ENCODE measurements around the gene MMP28.

MMP28 gene

GRCh38 chr17:35729405-35729833 is 66.0 kb downstream of the MMP28 start:
- Histone ChIP-seq H2BK5ac (ENCODE audit: low read length) (no peak overlapping the region), H2BK15ac (ENCODE audit: low read length) (no peak overlapping the region), H3K27ac (replicated peaks; ENCODE audit: low read length) (no peak overlapping the region), H2AFZ (ENCODE audit: low read length) (no peak overlapping the region), H3K4me2 (ENCODE audit: insufficient read depth, low read length, poor library complexity, severe bottlenecking) (no peak overlapping the region), H2BK12ac (ENCODE audit: low read length) (no peak overlapping the region), H3K4me1 (ENCODE audit: control insufficient read depth in 2 of 2, insufficient read depth in 1 of 2, low read depth in 1 of 2, low read length in 2 of 2) (peaks cover 13 to 18% of the 10 kb centered on the region in 2 donors), H3K79me1 (ENCODE audit: low read depth, low read length) (no peaks in the 10 kb centered on the region), H3K36me3 (replicated peaks in 1 of 2; ENCODE audit: control insufficient read depth in 2 of 2, insufficient read depth in 2 of 2, low read length in 2 of 2) (peaks cover 2 to 29% of the 10 kb centered on the region in 2 donors), H3K27me3 (ENCODE audit: control insufficient read depth in 3 of 3, insufficient read depth in 3 of 3, low read depth in 1 of 3, low read length in 3 of 3) (no peaks in the 10 kb centered on the region), H3K18ac (ENCODE audit: low read length) (no peak overlapping the region), H2BK120ac (ENCODE audit: low read depth, low read length) (no peak overlapping the region), H3K23ac (ENCODE audit: low read depth, low read length, poor library complexity) (no peak overlapping the region), H3K9ac (ENCODE audit: low read depth, low read length, poor library complexity) (no peak overlapping the region), H3K4me3 (ENCODE audit: low read length in 2 of 2) (no peak overlapping the region), H3K4ac (ENCODE audit: low read length) (no peak overlapping the region), H3K14ac (ENCODE audit: low read length) (no peak overlapping the region), H4K8ac (ENCODE audit: low read depth, low read length) (no peak overlapping the region), H2AK5ac (ENCODE audit: low read depth, low read length) (no peak overlapping the region), H3K9me3 (replicated peaks in 1 of 2; ENCODE audit: control insufficient read depth in 2 of 2, insufficient read depth in 1 of 2, low read depth in 1 of 2, low read length in 2 of 2) (no peaks in the 10 kb centered on the region), H4K91ac (ENCODE audit: low read depth, low read length, poor library complexity) (no peak overlapping the region)
- WGBS, 2 donors (ENCODE audit: extremely low coverage in 2 of 2, insufficient read length in 2 of 2, insufficient replicate concordance in 1 of 2) = no CpG with 5 or more reads among the region's 4 CpGs
- DNase-seq (ENCODE audit: low spot score) = no peak

DNA sequence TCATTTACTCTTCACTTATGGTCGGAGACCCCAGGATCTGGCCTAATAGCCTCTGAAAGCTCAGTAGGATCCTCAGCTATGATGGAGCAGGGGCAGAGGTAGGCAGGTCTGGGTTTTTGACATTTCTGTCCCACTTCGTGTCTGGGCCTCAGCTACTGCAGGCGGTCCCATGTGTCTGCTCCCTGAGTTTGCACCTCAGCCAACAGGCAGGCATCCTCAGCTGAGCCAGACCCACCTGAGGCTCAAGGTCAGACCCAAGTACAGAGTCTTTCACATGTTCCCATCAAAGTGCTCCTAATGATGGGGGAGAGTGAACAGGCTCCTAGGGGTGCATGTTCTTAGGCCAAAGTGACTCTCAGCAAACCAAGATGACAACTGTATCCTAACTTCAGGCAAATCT is 66.9 kb downstream of the MMP28 start:
- H3K18ac ChIP-seq (ENCODE audit: low read length) = no peak overlapping the region
- no peak overlapping the region for H2BK12ac ChIP-seq (ENCODE audit: low read length)
- no peak overlapping the region for H3K9ac ChIP-seq (ENCODE audit: low read depth, low read length, poor library complexity)
- H3K36me3 ChIP-seq (replicated peaks in 1 of 2; ENCODE audit: control insufficient read depth in 2 of 2, insufficient read depth in 2 of 2, low read length in 2 of 2) = peaks cover 8 to 37% of the 10 kb centered on the region in 2 donors
- no peak overlapping the region for H2BK5ac ChIP-seq (ENCODE audit: low read length)
- no peak overlapping the region for H3K23ac ChIP-seq (ENCODE audit: low read depth, low read length, poor library complexity)
- H2AK5ac ChIP-seq (ENCODE audit: low read depth, low read length) = no peak overlapping the region
- H2BK15ac ChIP-seq (ENCODE audit: low read length) = no peak overlapping the region
- H3K27me3 ChIP-seq (ENCODE audit: control insufficient read depth in 3 of 3, insufficient read depth in 3 of 3, low read depth in 1 of 3, low read length in 3 of 3) = no peaks in the 10 kb centered on the region
- H2BK120ac ChIP-seq (ENCODE audit: low read depth, low read length) = no peak overlapping the region
- H4K8ac ChIP-seq (ENCODE audit: low read depth, low read length) = no peak overlapping the region
- H3K27ac ChIP-seq (replicated peaks; ENCODE audit: low read length) = no peak overlapping the region
- H3K4me2 ChIP-seq (ENCODE audit: insufficient read depth, low read length, poor library complexity, severe bottlenecking) = no peak overlapping the region
- DNase-seq (ENCODE audit: low spot score) = no peak
- no peak overlapping the region for H3K4ac ChIP-seq (ENCODE audit: low read length)
- no peaks in the 10 kb centered on the region for H3K79me1 ChIP-seq (ENCODE audit: low read depth, low read length)
- H4K91ac ChIP-seq (ENCODE audit: low read depth, low read length, poor library complexity) = no peak overlapping the region
- no CpG with 5 or more reads among the region's 3 CpGs for WGBS, 2 donors (ENCODE audit: extremely low coverage in 2 of 2, insufficient read length in 2 of 2, insufficient replicate concordance in 1 of 2)
- H3K14ac ChIP-seq (ENCODE audit: low read length) = no peak overlapping the region
- H2AFZ ChIP-seq (ENCODE audit: low read length) = no peak overlapping the region
- H3K4me1 ChIP-seq (ENCODE audit: control insufficient read depth in 2 of 2, insufficient read depth in 1 of 2, low read depth in 1 of 2, low read length in 2 of 2) = peaks cover 13 to 18% of the 10 kb centered on the region in 2 donors
- H3K4me3 ChIP-seq (ENCODE audit: low read length in 2 of 2) = no peak overlapping the region
- H3K9me3 ChIP-seq (replicated peaks in 1 of 2; ENCODE audit: control insufficient read depth in 2 of 2, insufficient read depth in 1 of 2, low read depth in 1 of 2, low read length in 2 of 2) = no peaks in the 10 kb centered on the region

DNA sequence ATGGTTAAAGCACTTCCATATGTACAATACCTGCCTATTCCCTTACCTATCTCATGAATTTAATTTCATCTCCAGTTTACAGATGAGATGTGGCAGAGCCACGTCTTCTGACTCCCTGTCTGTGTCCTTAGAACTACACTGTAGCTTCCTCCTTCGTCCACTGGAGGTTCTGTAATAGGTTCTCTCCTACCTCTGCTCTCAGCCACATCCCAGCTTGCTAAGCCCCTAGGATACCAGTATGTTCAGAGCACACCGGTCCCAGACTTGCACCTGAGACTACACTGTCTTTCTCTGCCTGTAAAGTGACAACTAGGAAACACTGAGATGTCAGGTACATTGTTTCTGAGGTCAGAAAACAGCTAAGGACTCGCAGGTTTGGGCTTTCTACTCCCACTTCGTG is 67.8 kb downstream of the MMP28 start:
- Histone ChIP-seq H3K4ac (ENCODE audit: low read length) (no peak overlapping the region), H3K4me3 (ENCODE audit: low read length in 2 of 2) (no peak overlapping the region), H3K79me1 (ENCODE audit: low read depth, low read length) (no peaks in the 10 kb centered on the region), H3K23ac (ENCODE audit: low read depth, low read length, poor library complexity) (no peak overlapping the region), H3K27ac (replicated peaks; ENCODE audit: low read length) (no peak overlapping the region), H2BK12ac (ENCODE audit: low read length) (no peak overlapping the region), H2BK120ac (ENCODE audit: low read depth, low read length) (no peak overlapping the region), H3K9me3 (replicated peaks in 1 of 2; ENCODE audit: control insufficient read depth in 2 of 2, insufficient read depth in 1 of 2, low read depth in 1 of 2, low read length in 2 of 2) (no peaks in the 10 kb centered on the region), H3K4me2 (ENCODE audit: insufficient read depth, low read length, poor library complexity, severe bottlenecking) (no peak overlapping the region), H2BK5ac (ENCODE audit: low read length) (no peak overlapping the region), H3K9ac (ENCODE audit: low read depth, low read length, poor library complexity) (no peak overlapping the region), H3K18ac (ENCODE audit: low read length) (no peak overlapping the region), H2AK5ac (ENCODE audit: low read depth, low read length) (no peak overlapping the region), H3K36me3 (replicated peaks in 1 of 2; ENCODE audit: control insufficient read depth in 2 of 2, insufficient read depth in 2 of 2, low read length in 2 of 2) (peaks cover 9 to 42% of the 10 kb centered on the region in 2 donors), H3K14ac (ENCODE audit: low read length) (no peak overlapping the region), H2BK15ac (ENCODE audit: low read length) (no peak overlapping the region), H4K91ac (ENCODE audit: low read depth, low read length, poor library complexity) (no peak overlapping the region), H3K4me1 (ENCODE audit: control insufficient read depth in 2 of 2, insufficient read depth in 1 of 2, low read depth in 1 of 2, low read length in 2 of 2) (peaks cover 11 to 18% of the 10 kb centered on the region in 2 donors), H3K27me3 (ENCODE audit: control insufficient read depth in 3 of 3, insufficient read depth in 3 of 3, low read depth in 1 of 3, low read length in 3 of 3) (no peaks in the 10 kb centered on the region), H4K8ac (ENCODE audit: low read depth, low read length) (no peak overlapping the region), H2AFZ (ENCODE audit: low read length) (no peak overlapping the region)
- no CpG with 5 or more reads among the region's 5 CpGs for WGBS, 2 donors (ENCODE audit: extremely low coverage in 2 of 2, insufficient read length in 2 of 2, insufficient replicate concordance in 1 of 2)
- DNase-seq (ENCODE audit: low spot score) = no peak

GRCh38 chr17:35726953-35727460 is 68.4 kb downstream of the MMP28 start:
- Histone ChIP-seq H2BK120ac (ENCODE audit: low read depth, low read length) (no peak overlapping the region), H3K4me2 (ENCODE audit: insufficient read depth, low read length, poor library complexity, severe bottlenecking) (no peak overlapping the region), H4K91ac (ENCODE audit: low read depth, low read length, poor library complexity) (no peak overlapping the region), H4K8ac (ENCODE audit: low read depth, low read length) (no peak overlapping the region), H3K14ac (ENCODE audit: low read length) (no peak overlapping the region), H3K4me1 (ENCODE audit: control insufficient read depth in 2 of 2, insufficient read depth in 1 of 2, low read depth in 1 of 2, low read length in 2 of 2) (peaks cover 5 to 14% of the 10 kb centered on the region in 2 donors), H3K23ac (ENCODE audit: low read depth, low read length, poor library complexity) (no peak overlapping the region), H2AFZ (ENCODE audit: low read length) (no peak overlapping the region), H3K4me3 (ENCODE audit: low read length in 2 of 2) (no peak overlapping the region), H2AK5ac (ENCODE audit: low read depth, low read length) (no peak overlapping the region), H2BK12ac (ENCODE audit: low read length) (no peak overlapping the region), H3K4ac (ENCODE audit: low read length) (no peak overlapping the region), H3K27ac (replicated peaks; ENCODE audit: low read length) (no peak overlapping the region), H3K79me1 (ENCODE audit: low read depth, low read length) (no peaks in the 10 kb centered on the region), H2BK5ac (ENCODE audit: low read length) (no peak overlapping the region), H3K9me3 (replicated peaks in 1 of 2; ENCODE audit: control insufficient read depth in 2 of 2, insufficient read depth in 1 of 2, low read depth in 1 of 2, low read length in 2 of 2) (no peaks in the 10 kb centered on the region), H3K27me3 (ENCODE audit: control insufficient read depth in 3 of 3, insufficient read depth in 3 of 3, low read depth in 1 of 3, low read length in 3 of 3) (no peaks in the 10 kb centered on the region), H3K9ac (ENCODE audit: low read depth, low read length, poor library complexity) (no peak overlapping the region), H2BK15ac (ENCODE audit: low read length) (no peak overlapping the region), H3K18ac (ENCODE audit: low read length) (no peak overlapping the region), H3K36me3 (replicated peaks in 1 of 2; ENCODE audit: control insufficient read depth in 2 of 2, insufficient read depth in 2 of 2, low read length in 2 of 2) (peaks cover 9 to 49% of the 10 kb centered on the region in 2 donors)
- WGBS, 2 donors (ENCODE audit: extremely low coverage in 2 of 2, insufficient read length in 2 of 2, insufficient replicate concordance in 1 of 2) = no CpG with 5 or more reads among the region's 5 CpGs
- no peak for DNase-seq (ENCODE audit: low spot score)

All from neuronal stem cell (in vitro differentiated cells).